Measurements from ENCODE around the gene PLXND1.

Gene PLXND1

DNA sequence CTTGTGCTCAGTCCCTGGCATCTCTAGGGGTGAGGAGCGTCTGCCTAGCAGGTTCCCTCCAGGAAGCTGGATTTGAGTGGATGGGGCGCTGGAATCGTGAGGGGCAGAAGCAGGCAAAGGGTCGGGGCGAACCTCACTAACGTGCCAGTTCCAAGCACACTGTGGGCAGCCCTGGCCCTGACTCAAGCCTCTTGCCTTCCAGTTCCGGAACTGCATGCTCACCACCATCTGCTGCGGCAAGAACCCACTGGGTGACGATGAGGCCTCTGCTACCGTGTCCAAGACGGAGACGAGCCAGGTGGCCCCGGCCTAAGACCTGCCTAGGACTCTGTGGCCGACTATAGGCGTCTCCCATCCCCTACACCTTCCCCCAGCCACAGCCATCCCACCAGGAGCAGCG, 73.1 kb downstream of the PLXND1 start:
- no peak for DNase-seq (ENCODE audit: low read depth)
- TF ChIP-seq, protein P1, sequence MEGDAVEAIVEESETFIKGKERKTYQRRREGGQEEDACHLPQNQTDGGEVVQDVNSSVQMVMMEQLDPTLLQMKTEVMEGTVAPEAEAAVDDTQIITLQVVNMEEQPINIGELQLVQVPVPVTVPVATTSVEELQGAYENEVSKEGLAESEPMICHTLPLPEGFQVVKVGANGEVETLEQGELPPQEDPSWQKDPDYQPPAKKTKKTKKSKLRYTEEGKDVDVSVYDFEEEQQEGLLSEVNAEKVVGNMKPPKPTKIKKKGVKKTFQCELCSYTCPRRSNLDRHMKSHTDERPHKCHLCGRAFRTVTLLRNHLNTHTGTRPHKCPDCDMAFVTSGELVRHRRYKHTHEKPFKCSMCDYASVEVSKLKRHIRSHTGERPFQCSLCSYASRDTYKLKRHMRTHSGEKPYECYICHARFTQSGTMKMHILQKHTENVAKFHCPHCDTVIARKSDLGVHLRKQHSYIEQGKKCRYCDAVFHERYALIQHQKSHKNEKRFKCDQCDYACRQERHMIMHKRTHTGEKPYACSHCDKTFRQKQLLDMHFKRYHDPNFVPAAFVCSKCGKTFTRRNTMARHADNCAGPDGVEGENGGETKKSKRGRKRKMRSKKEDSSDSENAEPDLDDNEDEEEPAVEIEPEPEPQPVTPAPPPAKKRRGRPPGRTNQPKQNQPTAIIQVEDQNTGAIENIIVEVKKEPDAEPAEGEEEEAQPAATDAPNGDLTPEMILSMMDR (IDR thresholded peaks at IDR 0.05; ENCODE audit: insufficient read depth, low read depth, low read length, missing control alignments), result no peak
- H3K4me3 ChIP-seq (ENCODE audit: low read depth, low read length), result no peak overlapping the region

- DNase-seq (ENCODE audit: low read depth), result no peak
- TF ChIP-seq, protein P1 (IDR thresholded peaks at IDR 0.05; ENCODE audit: insufficient read depth, low read depth, low read length, missing control alignments), result no peak
- H3K4me3 ChIP-seq (ENCODE audit: low read depth, low read length), result no peak overlapping the region
Observed at GRCh38 chr3:129532261-129532660, 74.2 kb downstream of the PLXND1 start.

DNA sequence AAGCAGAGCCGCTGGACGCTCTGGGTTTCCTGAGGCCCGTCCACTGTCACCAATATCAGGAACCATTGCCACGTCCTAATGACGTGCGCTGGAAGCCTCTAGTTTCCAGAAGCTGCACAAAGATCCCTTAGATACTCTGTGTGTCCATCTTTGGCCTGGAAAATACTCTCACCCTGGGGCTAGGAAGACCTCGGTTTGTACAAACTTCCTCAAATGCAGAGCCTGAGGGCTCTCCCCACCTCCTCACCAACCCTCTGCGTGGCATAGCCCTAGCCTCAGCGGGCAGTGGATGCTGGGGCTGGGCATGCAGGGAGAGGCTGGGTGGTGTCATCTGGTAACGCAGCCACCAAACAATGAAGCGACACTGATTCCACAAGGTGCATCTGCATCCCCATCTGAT, 74.8 kb downstream of the PLXND1 start:
- H3K4me3 ChIP-seq (ENCODE audit: low read depth, low read length), result no peak overlapping the region
- TF ChIP-seq, protein P1 (IDR thresholded peaks at IDR 0.05; ENCODE audit: insufficient read depth, low read depth, low read length, missing control alignments), result no peak
- DNase-seq (ENCODE audit: low read depth), result no peak

DNA sequence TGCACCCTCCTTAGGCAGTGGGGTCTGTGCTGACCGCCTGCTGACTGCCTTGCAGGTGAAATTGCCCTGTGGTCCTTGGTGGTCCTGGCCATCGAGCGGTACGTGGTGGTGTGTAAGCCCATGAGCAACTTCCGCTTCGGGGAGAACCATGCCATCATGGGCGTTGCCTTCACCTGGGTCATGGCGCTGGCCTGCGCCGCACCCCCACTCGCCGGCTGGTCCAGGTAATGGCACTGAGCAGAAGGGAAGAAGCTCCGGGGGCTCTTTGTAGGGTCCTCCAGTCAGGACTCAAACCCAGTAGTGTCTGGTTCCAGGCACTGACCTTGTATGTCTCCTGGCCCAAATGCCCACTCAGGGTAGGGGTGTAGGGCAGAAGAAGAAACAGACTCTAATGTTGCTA, 75.7 kb downstream of the PLXND1 start:
- no peak for DNase-seq (ENCODE audit: low read depth)
- no peak overlapping the region for H3K4me3 ChIP-seq (ENCODE audit: low read depth, low read length)
- TF ChIP-seq, protein P1 (IDR thresholded peaks at IDR 0.05; ENCODE audit: insufficient read depth, low read depth, low read length, missing control alignments), result no peak

DNA sequence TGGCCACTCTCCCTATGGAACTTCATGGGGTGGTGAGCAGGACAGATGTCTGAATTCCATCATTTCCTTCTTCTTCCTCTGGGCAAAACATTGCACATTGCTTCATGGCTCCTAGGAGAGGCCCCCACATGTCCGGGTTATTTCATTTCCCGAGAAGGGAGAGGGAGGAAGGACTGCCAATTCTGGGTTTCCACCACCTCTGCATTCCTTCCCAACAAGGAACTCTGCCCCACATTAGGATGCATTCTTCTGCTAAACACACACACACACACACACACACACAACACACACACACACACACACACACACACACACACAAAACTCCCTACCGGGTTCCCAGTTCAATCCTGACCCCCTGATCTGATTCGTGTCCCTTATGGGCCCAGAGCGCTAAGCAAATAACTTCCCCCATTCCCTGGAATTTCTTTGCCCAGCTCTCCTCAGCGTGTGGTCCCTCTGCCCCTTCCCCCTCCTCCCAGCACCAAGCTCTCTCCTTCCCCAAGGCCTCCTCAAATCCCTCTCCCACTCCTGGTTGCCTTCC, 76.2 kb downstream of the PLXND1 start:
- TF ChIP-seq, protein P1 (IDR thresholded peaks at IDR 0.05; ENCODE audit: insufficient read depth, low read depth, low read length, missing control alignments), result no peak
- DNase-seq (ENCODE audit: low read depth), result no peak
- no peak overlapping the region for H3K4me3 ChIP-seq (ENCODE audit: low read depth, low read length)

DNA sequence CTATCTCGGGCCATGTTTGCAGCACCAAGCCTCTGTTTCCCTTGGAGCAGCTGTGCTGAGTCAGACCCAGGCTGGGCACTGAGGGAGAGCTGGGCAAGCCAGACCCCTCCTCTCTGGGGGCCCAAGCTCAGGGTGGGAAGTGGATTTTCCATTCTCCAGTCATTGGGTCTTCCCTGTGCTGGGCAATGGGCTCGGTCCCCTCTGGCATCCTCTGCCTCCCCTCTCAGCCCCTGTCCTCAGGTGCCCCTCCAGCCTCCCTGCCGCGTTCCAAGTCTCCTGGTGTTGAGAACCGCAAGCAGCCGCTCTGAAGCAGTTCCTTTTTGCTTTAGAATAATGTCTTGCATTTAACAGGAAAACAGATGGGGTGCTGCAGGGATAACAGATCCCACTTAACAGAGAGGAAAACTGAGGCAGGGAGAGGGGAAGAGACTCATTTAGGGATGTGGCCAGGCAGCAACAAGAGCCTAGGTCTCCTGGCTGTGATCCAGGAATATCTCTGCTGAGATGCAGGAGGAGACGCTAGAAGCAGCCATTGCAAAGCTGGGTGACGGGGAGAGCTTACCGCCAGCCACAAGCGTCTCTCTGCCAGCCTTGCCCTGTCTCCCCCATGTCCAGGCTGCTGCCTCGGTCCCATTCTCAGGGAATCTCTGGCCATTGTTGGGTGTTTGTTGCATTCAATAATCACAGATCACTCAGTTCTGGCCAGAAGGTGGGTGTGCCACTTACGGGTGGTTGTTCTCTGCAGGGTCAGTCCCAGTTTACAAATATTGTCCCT, 76.9 kb downstream of the PLXND1 start:
- no peak overlapping the region for H3K4me3 ChIP-seq (ENCODE audit: low read depth, low read length)
- TF ChIP-seq, protein P1 (IDR thresholded peaks at IDR 0.05; ENCODE audit: insufficient read depth, low read depth, low read length, missing control alignments), result no peak
- no peak for DNase-seq (ENCODE audit: low read depth)
